ENCODE data around the gene DNASE1L3. TPM values are rescaled to one million over a fixed set of nuclear protein-coding genes. Genes with fewer than 3 reads are reported as not detected.

DNASE1L3 gene
- total RNA-seq, 1 experiment from 2014 or later: 0.36 TPM

DNA sequence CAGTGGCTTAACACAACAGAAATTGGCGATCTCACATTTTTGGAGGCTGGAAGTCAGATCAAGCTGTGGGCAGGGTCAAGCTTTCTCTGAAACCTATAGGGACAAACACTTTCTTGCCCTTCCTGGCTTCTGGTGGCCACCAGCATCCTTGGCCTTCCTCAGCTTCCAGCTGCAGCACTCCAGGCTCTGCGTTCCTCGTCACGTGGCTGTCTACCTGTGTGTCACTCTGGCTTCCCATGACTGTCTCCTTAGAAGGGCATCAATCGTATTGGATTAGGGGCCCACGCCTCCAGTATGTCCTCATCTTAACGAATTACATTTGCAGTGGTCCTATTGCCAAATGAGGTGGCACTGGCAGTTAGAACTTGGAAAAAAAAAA is 25.8 kb downstream of the DNASE1L3 start:
- H3K27ac ChIP-seq (ENCODE audit: low read length): no peak overlapping the region
- ChIA-PET POLR2A (ENCODE audit: unreplicated experiment) (no interaction called here), CTCF (no interaction called here)
- H3K4me1 ChIP-seq (ENCODE audit: insufficient read depth, low read length): peaks cover 37% of the 10 kb centered on the region
- H3K9me3 ChIP-seq (ENCODE audit: low read length): no peaks in the 10 kb centered on the region
- BruUV-seq (replicated peaks): no TSS peak
- TF ChIP-seq EZH2phosphoT487 (IDR thresholded peaks at IDR 0.05; ENCODE audit: borderline replicate concordance, low read length) (no peak), EZH2 (IDR thresholded peaks at IDR 0.05; ENCODE audit: low read length, unreplicated experiment) (no peak), CTCF (conservative IDR thresholded peaks at IDR 0.05; ENCODE audit: low read depth, low read length) (no peak)
- no peak overlapping the region for H3K9ac ChIP-seq (ENCODE audit: low read length)
- H3K27me3 ChIP-seq (ENCODE audit: low read length): no peaks in the 10 kb centered on the region
- intact Hi-C loops (cut with micrococcal nuclease): loop anchor here (5.0 to 10.0 kb wide), 2 partner anchors 52 to 230 kb away; partner anchors contain the start of gene ABHD6
- H3K4me3 ChIP-seq (ENCODE audit: low read length): no peak overlapping the region
- no peak overlapping the region for H3K4me2 ChIP-seq (ENCODE audit: low read length)
- no peaks in the 10 kb centered on the region for H3K79me2 ChIP-seq (ENCODE audit: low read length)
- DNase-seq (no peak), ATAC-seq (no peak)
- H4K20me1 ChIP-seq (ENCODE audit: low read length): no peaks in the 10 kb centered on the region
- H3K36me3 ChIP-seq (ENCODE audit: low read depth, low read length): no peaks in the 10 kb centered on the region
- no peaks in the 10 kb centered on the region for H3K9me2 ChIP-seq (replicated peaks; ENCODE audit: low read length)
- no peaks in the 10 kb centered on the region for H3F3A ChIP-seq (ENCODE audit: low read length, unreplicated experiment)
- no peak overlapping the region for H2AFZ ChIP-seq (ENCODE audit: low read length)

- DNase-seq: no peak
- ChIA-PET CTCF (interaction anchor here (0.7 kb wide), 1 partner anchor 33 kb away, joined by 3 read pairs; no protein-coding TSS in a partner anchor), POLR2A (ENCODE audit: unreplicated experiment) (no interaction called here)
- Histone ChIP-seq H3K79me2 (ENCODE audit: low read length) (no peaks in the 10 kb centered on the region), H4K20me1 (ENCODE audit: low read length) (no peaks in the 10 kb centered on the region), H3K27me3 (ENCODE audit: low read length) (no peaks in the 10 kb centered on the region), H2AFZ (ENCODE audit: low read length) (no peak overlapping the region), H3K9me2 (replicated peaks; ENCODE audit: low read length) (no peaks in the 10 kb centered on the region), H3K27ac (ENCODE audit: low read length) (no peak overlapping the region), H3K4me2 (ENCODE audit: low read length) (no peak overlapping the region), H3F3A (ENCODE audit: low read length, unreplicated experiment) (no peaks in the 10 kb centered on the region), H3K9ac (ENCODE audit: low read length) (no peak overlapping the region), H3K9me3 (ENCODE audit: low read length) (no peaks in the 10 kb centered on the region), H3K4me1 (ENCODE audit: insufficient read depth, low read length) (peaks cover 33% of the 10 kb centered on the region), H3K36me3 (ENCODE audit: low read depth, low read length) (no peaks in the 10 kb centered on the region), H3K4me3 (ENCODE audit: low read length) (no peak overlapping the region)
- no peak for ATAC-seq
- TF ChIP-seq EZH2phosphoT487 (IDR thresholded peaks at IDR 0.05; ENCODE audit: borderline replicate concordance, low read length) (no peak), CTCF (conservative IDR thresholded peaks at IDR 0.05; ENCODE audit: low read depth, low read length) (no peak), EZH2 (IDR thresholded peaks at IDR 0.05; ENCODE audit: low read length, unreplicated experiment) (no peak)
- intact Hi-C loops (cut with micrococcal nuclease): loop anchor here (10.0 kb wide), 1 partner anchor 230 kb away; no protein-coding TSS in a partner anchor
- no TSS peak for BruUV-seq (replicated peaks)
These were observed 26.3 kb downstream of the DNASE1L3 start for GRCh38 chr3:58184309-58184981.

DNA sequence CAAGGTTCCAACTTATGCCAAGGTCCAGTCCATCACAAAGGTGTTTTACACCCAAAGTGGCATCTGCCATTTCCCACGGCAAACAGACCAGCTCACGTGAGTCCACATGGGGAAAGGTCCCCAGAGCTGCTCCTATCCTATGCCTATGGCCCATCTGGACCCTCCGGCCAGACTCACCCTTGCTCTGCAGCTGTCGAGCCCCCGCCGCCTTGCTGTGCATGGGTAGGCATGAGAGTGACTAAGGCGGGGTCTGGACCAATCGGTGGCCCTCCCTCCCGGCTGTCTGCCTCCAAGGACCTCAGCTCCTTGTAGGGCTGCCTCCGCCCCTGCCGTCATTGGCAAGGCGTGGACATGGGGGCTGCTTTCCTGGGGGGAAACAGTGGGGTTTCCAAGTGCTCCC is 26.9 kb downstream of the DNASE1L3 start:
- Histone ChIP-seq H3K4me1 (ENCODE audit: insufficient read depth, low read length) (peaks cover 27% of the 10 kb centered on the region), H4K20me1 (ENCODE audit: low read length) (no peaks in the 10 kb centered on the region), H3K79me2 (ENCODE audit: low read length) (no peaks in the 10 kb centered on the region), H3K36me3 (ENCODE audit: low read depth, low read length) (no peaks in the 10 kb centered on the region), H3K27me3 (ENCODE audit: low read length) (no peaks in the 10 kb centered on the region), H3K9me2 (replicated peaks; ENCODE audit: low read length) (no peaks in the 10 kb centered on the region), H3K4me2 (ENCODE audit: low read length) (no peak overlapping the region), H3K4me3 (ENCODE audit: low read length) (no peak overlapping the region), H3K9me3 (ENCODE audit: low read length) (no peaks in the 10 kb centered on the region), H3K9ac (ENCODE audit: low read length) (no peak overlapping the region), H3F3A (ENCODE audit: low read length, unreplicated experiment) (no peaks in the 10 kb centered on the region), H2AFZ (ENCODE audit: low read length) (no peak overlapping the region), H3K27ac (ENCODE audit: low read length) (no peak overlapping the region)
- ChIA-PET CTCF (interaction anchor here (0.7 kb wide), 1 partner anchor 34 kb away, joined by 3 read pairs; no protein-coding TSS in a partner anchor), POLR2A (ENCODE audit: unreplicated experiment) (no interaction called here)
- TF ChIP-seq EZH2 (IDR thresholded peaks at IDR 0.05; ENCODE audit: low read length, unreplicated experiment): no peak
- no peak for TF ChIP-seq EZH2phosphoT487 (IDR thresholded peaks at IDR 0.05; ENCODE audit: borderline replicate concordance, low read length)
- no peak for TF ChIP-seq CTCF (conservative IDR thresholded peaks at IDR 0.05; ENCODE audit: low read depth, low read length)
- no TSS peak for BruUV-seq (replicated peaks)
- intact Hi-C loops (cut with micrococcal nuclease): loop anchor here (10.0 kb wide), 1 partner anchor 231 kb away; no protein-coding TSS in a partner anchor
- ATAC-seq: no peak
- DNase-seq: no peak

All from PC-3 (cell line).